Activated CD8-positive, alpha-beta memory T cell treated with anti-CD3 and anti-CD28 coated beads for 48 hours (primary cell): Measurements from ENCODE around the gene TLE1.
"Not testable (repeated sequence)": the region's sequence is repeated elsewhere in the genome, so short reads cannot be mapped to it uniquely, and the experiment has no call there.

Experiments
- DNase-seq, 3 experiments: peaks; one replicate each; pipeline ENCODE4 v3.0.0-alpha.2; 2020; ENCODE audit warnings: low read depth in 2 of 3, low spot score in 2 of 3

Gene TLE1

DNA sequence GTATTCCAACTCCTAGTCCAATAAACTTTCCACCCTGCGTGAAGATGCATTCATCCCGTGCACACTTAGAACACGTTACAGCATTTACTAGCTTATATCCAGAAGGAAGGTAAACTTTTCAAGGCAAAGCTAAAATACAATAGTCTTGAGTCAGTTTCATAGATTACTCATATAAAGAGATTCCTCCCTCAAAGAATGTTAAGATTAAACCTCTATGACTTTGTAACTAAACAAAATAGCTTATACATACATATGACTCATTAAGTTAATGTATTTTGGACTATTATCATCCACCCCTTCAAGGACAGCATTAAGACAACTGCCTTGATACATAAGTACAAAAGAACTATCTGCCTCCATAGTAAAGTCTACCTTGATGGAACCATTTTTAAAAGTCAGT is 36.1 kb downstream of the TLE1 start:
- DNase-seq, result no peak

DNA sequence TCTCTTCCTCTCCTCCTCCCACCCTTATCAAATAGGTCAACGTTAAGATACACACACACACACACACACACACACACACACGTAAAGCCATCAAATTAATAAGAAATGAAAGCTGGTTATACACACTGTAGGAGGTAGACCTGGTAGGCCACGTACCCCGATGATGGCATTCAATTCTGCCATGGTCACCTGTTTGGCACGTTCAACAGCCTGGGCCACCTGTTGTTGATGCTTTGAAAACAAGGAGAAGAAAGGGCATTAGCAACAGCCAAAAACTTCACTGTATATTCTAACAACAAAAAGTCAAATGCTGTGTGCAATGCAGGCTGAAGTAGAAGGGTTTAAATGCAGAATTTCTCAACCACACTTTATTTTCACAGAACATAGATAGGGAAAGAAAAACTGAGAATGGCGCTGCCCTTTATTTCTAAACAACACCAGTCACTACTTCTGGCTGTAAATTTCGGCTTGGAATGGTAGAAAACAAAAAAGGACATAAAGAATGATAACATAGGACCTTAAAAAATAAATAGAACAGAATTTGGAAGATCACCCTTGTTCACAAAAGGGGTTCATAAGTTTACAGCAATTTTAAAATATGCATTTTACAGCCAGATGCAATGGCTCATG is 37.2 kb downstream of the TLE1 start:
- DNase-seq, result no peak

DNA sequence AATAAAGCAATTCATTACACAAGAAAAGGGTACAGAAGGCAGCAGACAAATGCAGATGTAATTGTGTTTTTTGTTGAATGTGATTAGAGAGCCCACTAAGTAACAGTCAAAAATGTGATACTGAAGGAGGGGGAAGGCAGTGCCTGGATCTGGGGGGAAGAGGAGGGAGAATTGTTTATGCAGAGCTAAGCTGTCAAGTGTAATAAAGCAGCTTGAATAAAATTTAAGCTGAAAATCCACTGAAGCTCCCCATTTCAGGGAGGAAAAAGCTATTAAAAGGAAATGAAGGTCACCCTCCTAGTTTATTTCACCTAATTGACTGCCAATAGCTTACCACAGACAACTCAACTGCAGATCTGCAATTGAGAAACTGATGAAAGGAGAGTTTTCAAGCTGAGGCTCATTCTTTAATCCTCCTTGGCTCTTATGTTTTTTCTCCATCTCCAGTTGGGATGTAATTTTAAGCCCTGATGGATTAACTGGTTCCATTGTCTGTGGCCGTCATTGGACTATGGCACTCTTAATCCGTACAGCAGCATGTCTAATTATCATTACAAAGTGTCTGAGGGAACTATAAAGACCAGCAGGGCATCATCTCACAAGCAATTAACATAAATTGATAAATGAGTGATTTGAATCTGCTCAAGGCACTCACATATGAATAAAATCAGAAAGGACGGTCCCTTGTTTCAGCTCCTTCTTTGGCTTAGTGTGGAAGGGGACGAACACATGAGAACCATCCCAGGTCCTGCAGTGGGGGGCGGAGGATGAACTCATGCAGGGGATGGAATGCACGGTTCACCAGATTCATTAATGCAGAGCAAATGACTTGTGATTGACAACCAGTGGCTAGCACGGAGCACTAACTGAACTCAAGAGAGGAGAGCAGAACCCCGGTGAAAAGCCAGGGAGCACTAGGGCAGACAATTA is 38.5 kb downstream of the TLE1 start:
- no peak for DNase-seq

DNA sequence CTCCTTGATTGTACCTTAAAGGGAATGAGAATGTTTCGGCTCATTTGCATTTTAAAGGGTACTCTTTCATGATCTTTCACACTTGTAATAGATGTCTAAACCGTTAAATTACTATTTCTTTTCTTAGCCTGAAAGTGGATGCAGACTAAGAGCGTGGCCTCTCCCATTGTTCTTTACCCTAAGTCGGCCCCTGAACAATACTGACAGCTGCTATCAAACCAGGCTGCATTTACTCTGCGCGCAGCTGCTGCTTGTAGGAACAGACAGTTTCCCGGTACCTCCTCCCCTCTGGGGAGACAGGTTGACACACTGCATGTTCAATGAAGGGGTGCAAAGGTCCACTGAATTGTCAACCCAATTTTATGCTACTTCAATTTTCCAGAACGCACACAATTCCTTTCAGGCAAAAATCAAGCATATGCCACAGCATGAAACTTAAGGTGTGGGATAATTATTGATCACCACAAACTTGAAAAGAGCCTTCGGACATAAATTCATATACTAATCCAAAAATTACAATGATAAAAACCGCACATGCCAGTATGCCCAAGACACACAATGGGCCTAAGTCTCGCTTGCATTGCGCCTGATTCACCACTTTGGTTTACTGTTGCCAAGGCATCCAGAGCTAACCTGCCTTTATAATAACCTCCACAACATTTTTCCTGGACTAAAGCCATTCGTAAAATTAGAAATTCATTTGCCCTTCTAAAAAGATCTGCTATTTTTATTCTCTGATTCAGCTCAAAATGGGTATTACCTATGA is 39.7 kb downstream of the TLE1 start:
- no peak for DNase-seq

DNA sequence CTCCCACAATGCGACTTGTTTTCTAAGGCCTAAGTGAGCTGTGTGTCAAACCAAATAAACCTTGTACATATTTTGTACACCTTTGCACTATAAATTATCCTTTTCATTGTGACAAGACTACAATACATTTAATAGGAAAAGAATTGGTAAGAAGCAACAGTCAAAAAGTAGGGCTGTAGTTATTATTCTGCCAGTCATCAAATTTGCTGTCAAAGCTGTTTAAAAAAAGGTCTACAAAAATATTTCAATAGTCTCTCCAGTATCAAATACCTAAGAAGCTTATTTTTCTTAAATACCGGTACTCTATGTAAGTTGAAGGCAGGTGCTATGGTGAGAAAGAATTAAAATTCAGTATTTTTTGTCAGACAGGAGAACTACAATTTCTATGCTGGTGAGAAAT is 40.5 kb downstream of the TLE1 start:
- no peak for DNase-seq

DNA sequence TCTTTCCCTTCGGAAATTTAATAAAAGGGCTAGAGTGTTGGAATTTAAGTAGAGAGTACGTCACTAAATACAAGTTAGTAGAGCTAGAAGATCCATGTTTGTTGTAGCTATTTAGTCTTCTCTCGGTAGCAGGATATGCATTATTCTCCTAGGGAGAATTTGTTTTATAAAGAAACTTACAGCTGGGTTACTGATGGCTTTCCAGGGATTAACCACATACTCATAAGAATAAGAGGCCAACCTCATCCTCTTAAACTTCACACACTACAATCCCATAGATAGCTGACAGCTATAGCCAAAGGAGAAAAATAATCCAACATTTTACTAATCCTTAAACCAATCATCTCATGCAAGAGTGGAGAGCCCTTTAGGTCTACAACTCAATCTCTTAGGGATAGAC is 43.0 kb downstream of the TLE1 start:
- no peak for DNase-seq

DNA sequence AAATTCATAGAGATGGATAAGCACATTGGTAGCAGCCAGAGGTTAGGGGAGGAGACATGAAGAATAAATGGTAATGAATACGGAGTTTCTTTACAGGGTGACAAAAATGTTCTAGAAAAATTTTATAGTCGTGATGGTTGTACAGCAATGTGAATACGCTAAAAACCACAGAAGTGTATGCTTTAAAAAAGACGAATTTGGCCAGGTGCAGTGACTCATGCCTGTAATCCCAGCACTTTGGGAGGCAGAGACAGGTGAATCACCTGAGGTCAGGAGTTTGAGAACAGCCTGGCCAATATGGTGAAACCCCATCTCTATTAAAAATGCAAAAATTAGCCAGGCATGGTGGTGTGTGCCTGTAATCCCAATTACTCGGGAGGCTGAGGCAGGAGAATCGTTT is 44.8 kb downstream of the TLE1 start:
- DNase-seq, result not testable (repeated sequence)

DNA sequence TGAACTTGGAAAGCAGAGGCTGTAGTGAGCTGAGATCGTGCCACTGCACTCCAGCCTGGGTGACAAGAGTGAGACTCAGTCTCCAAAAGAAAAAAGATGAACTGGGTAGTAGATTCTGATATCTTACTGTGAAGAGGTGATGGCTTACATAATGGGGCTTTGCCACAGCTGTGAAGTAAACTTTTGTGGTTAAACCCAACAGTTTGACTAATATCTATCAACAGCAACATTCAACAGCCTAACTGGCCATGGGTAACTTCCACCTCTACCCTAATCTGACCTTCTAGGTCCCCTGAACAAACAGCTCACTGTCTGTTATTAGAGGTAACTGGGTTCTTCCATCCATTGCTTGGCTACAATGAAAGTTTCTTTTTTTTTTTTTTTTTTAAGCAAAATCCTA is 52.1 kb downstream of the TLE1 start:
- DNase-seq, result no peak

DNA sequence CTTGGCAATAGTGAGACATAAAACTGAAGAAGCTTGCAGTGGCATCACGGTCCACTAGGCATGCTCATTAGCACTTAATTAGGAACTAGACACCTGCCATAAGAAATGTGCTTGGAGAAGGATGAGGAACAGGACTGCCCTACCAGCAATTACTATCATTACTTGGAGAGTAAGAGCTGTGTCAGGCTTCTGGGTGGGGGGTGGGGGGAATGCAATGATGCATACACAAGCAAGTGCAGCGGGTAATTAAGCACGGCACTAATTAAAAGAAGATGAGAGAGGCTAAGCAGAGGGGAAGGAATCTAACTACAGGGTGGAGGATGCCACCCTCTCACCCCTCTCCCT is 53.1 kb downstream of the TLE1 start:
- DNase-seq, result no peak

DNA sequence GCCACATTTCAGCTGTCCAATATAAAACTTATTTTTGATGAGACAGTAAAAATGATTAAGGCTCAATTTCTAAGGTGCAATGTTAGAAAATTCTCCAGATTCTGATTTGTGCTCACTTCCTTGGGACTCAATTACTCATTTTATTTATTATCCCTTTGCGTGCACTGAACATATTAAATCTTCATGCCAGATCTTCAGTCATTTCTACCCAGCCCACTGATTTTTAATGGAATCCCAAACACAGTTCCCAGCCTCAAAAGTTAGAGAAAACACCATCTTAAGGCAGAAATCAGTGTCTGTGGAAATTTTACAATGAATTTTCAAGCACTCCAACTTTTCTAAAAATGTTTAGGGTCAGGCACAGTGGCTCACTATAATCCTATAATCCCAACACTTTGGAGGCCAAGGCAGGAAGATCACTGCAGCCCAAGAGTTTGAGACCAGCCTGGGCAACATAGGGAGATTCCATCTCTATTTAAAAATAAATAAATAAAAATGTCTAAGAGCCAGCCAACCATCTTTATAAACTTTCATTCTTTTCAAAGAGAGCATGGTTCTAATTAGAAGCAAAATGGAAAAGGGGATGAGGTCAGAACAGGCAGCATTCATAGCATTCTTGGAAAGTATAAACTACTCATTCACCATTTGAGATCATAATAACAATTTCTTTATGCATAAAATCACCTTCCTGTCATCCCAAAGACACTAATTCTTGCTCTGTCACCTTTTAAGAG is 53.7 kb downstream of the TLE1 start:
- no peak for DNase-seq

DNA sequence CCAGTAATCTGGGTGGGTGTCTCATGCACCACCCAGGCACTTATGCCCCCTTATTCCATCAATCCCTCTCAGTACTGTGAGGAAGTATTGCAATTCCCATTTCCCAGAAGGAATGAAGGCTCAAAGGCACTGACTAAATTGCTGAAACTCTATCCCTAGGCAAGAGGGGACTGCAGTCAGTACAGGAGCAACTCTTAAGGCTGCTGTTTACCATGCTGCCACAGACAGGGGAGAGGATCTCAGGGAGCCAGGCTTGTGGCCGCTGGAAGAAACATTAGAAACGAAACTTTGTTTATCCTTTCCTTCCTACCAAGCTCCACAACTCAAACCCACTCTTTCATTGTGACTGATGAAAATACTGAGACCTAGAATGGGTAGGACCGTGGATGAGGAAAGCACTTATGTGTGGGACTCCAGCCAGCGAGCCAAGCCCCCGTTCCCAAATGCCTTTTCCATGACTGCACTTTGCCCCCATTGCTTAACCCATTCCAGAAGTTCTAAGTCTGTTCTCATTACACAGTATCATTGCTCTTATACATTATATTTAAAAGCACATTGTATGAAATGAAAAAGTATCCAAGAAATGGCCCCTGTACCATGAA is 54.3 kb downstream of the TLE1 start:
- DNase-seq, result no peak

DNA sequence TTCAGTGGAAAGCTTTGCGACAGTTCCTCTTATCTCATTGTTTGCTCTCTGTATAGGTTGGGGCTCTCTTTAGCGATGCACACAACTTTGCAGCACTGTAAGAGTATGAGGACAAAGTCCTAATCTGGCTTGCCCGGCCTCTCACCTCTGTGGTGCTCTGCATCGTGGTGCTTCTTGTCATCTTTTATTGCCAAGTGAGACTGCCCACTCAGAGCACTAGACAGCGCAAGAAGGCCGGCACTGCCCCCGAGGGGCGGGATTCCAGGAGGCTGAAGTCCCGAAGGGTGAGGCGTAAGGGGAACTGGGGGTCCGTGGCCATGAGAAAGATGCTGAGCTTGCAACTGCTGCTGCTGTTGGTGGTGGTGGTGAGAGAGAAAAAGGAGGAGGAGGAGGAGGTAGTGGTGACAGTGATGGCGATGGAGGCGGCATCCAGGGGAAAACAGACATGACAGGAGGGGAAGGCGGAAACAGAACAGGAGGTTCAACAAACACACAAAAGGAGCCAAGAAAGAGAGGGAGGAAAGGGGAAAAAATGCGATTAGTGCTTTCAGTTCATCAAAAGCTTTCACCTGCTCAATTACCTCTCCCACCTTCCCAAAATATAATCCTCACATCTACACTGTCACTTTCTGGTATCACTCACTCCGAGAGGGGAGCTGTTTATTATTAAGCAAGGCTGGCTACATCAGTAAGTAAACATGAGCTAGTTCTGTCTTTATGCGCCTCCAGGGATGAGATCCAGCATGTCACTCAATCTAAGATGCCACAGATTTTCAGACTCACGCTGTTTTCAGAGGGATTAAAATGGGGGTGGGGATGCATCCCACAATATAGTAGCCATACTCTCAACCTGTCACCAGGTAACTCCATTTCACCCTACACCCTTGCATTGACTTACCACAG is 55.1 kb downstream of the TLE1 start:
- DNase-seq, result no peak

DNA sequence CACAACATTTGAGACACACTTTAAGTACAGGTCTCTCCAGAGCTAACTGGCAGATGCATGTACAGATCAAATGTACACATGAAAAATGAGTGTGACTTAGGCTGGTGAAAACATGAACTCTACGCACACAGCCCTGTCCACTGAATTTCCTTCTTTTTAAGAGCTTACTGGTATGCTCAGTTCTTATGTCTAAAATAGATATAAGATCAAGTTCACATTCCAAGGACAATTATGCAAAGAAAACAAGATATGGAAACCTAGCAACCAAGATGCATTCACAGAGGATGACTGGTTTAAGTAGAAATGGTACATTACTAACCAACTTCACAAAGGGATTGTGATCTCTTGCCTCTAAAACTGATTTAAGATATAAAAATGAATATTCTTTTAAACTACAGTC is 56.7 kb downstream of the TLE1 start:
- no peak for DNase-seq

DNA sequence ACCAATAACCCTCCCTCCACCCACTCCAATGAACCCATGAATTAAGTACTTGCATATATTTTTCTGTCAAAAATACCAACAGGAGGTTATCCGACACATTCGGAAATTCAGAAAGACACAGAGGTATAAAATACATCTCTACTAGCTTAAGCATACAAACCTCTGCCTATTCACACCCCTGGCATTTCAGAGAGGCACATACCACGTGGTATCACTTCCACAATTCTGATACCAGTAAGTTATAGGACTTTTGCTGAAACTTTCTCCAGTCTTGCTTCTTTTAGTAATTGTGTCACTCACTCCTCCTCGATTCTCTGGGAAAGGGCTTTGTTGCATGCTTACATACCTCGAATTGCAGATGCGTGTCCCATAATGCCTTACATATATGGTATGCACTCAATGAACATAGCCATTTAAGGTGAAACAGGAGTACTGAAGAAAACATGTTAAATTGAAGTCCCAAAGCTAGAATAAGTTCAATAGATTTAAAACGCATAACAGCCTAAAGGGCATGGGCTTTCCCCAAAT is 58.1 kb downstream of the TLE1 start:
- no peak for DNase-seq

DNA sequence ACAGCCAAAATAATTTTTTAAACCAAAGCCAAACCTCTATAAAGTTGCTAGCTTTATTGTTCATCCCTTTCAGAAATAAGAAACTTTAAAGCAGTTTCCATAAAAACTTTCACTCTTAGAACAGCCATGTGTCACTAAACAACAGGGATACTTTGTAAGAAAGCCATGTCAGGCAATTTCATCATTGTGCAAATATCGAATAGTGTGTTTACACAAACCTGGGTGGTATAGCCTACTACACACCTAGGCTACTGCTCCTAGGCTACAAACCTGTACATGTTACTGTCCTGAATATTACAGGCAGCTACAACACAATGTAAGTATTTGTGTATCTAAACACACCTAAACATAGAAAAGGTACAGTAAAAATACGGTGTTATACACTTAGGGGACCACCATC is 59.9 kb downstream of the TLE1 start:
- DNase-seq, result no peak

DNA sequence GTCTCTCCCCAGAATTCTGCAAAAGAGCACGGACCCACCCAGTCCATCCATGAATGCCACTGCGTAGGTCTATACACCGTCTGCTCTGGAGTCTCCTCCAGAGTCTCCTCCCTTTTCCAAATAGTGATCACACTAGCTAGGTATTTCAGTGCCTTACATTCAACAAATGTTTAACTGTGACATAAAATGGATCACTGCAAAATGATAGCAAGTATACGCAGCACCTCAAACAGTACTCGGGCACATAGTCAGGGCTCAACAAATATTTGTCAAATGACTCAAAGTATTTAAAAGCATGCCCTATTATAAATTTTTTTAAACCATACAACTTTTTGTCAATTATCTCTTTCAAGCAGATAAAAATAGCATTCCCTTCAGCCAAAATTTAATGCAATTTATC is 60.5 kb downstream of the TLE1 start:
- no peak for DNase-seq

DNA sequence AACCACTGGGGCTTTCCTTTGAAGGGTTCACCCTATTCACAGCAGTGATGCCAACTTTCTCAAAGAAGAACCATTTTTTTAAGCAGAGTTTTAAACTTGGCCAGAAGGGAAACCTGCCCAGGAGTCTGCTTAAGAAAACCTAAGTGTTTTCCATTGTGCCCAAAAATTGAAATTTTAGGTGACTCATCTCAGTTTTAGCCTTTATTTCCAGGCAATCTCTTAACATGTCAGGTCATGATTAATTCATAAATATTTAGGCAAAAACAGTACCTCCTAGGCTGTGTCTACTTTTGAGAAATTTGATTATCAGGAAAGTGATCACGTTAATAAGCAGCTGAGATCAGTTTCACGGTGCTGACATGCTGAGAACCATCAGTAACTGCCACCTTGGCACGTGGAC is 61.9 kb downstream of the TLE1 start:
- no peak for DNase-seq

DNA sequence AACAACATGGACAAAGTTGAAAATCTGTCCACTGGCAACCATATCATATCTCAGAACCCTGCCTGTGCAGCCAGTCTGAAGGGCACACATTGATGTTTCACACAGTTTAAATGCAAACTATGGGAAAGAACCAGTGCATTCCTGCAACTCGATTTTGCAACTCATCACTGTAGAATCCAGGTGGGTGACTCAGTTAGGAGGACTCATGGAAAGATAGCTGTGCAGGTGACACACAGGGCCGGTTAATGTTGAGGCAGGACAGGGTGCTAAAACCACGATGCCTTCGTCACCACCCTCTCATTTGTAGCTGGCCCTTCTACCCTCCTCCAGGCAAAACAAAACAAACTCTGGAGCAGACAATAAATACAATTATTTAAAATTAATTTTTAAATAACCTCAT is 62.8 kb downstream of the TLE1 start:
- DNase-seq, result no peak

DNA sequence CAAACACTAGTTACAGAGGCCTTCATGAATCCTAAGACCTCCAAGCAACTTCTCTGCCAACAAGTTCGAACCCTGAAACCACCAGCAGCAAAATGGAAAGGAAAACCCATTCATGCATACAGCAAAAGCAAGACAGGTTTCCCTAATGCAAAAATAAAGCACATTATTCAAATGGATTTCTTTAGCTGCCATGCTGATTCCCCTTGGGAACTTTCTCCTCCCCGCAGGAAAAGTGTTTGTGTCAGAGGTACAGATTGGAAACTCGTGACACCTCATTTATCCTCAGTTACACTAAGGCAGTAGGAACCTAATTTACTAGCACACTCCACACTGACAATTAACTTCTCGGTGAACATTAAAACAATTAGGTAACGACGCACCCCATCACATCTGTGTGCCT is 63.4 kb downstream of the TLE1 start:
- no peak for DNase-seq

DNA sequence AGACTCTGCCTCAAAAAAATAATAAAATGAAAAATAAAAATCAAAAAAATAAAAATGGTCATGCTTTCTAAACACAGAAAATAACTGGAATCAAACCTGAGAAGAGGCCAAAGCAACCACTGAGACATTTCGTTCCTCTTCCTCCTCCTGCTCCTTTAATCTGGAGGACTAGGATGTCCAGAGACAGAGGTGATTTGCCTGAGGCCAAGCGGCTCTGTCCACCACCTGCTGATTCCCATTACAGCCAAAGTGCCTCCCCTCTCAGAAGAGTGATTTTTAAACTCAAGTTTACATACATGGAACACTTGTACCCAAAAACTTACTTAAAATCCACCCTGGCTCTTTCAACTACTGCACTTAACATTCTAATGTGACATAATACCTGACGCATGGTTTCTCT is 65.6 kb downstream of the TLE1 start:
- no peak for DNase-seq
